GM23338 (cell line): Measurements from ENCODE around the gene KLHL22. TPM values are rescaled to one million over a fixed set of nuclear protein-coding genes. Genes with fewer than 3 reads are reported as not detected.

Source experiments
- ATAC-seq: fragments of 200-7000 bp; cut with Tn5 transposase; 3 replicates; pipeline ENCODE4 v1.9.1; 2020
- DNase-seq: peaks from one replicate; pipeline ENCODE4 v3.0.0-alpha.2; 2015; ENCODE audit warnings: low spot score
- H2AFZ ChIP-seq: fragments of 200-600 bp; sonication (generic); 2 replicates; pipeline ENCODE4 v1.8.0; 2016; ENCODE audit warnings: antibody characterized with exemption, mild to moderate bottlenecking, moderate library complexity
- H3F3A ChIP-seq: fragments of 200-600 bp; sonication (generic); replicated peaks from 2 replicates; pipeline ENCODE4 v1.8.0; 2017; ENCODE audit warnings: antibody characterized with exemption, mixed run types, low read depth
- H3K27ac ChIP-seq: fragments of 200-600 bp; sonication (generic); 2 replicates; pipeline ENCODE4 v1.6.1; 2016; ENCODE audit warnings: low read depth
- H3K27me3 ChIP-seq: fragments of 200-600 bp; sonication (generic); 2 replicates; pipeline ENCODE4 v1.8.0; 2016; ENCODE audit warnings: mild to moderate bottlenecking, mixed run types, moderate library complexity; ENCODE audit not compliant: insufficient read depth
- H3K36me3 ChIP-seq: fragments of 200-600 bp; sonication (generic); 2 replicates; pipeline ENCODE4 v1.8.0; 2016; ENCODE audit warnings: mild to moderate bottlenecking; ENCODE audit not compliant: insufficient read depth
- H3K4me1 ChIP-seq: fragments of 200-600 bp; sonication (generic); 2 replicates; pipeline ENCODE4 v1.8.0; 2016; ENCODE audit warnings: mild to moderate bottlenecking, moderate library complexity; ENCODE audit not compliant: insufficient read depth
- H3K4me2 ChIP-seq: fragments of 200-600 bp; sonication (generic); 2 replicates; pipeline ENCODE4 v1.7.1; 2017; ENCODE audit warnings: mixed run types
- H3K4me3 ChIP-seq: fragments of 200-600 bp; sonication (generic); 2 replicates; pipeline ENCODE4 v1.6.1; 2016; ENCODE audit warnings: mixed run types
- H3K79me2 ChIP-seq: fragments of 200-600 bp; sonication (generic); replicated peaks from 2 replicates; pipeline ENCODE4 v1.8.0; 2017; ENCODE audit warnings: mild to moderate bottlenecking; ENCODE audit not compliant: insufficient read depth
- H3K9me2 ChIP-seq: fragments of 200-600 bp; sonication (generic); 2 replicates; pipeline ENCODE4 v1.8.0; 2017; ENCODE audit not compliant: insufficient read depth
- H4K20me1 ChIP-seq: fragments of 200-600 bp; sonication (generic); replicated peaks from 2 replicates; pipeline ENCODE4 v1.8.0; 2017; ENCODE audit warnings: mild to moderate bottlenecking; ENCODE audit not compliant: insufficient read depth
- H3K27ac Mint-ChIP-seq: 2 replicates; pipeline ENCODE4 v1.8.0; 2020; ENCODE audit warnings: inconsistent platforms, mild to moderate bottlenecking, moderate library complexity, mixed read lengths
- H3K27me3 Mint-ChIP-seq: 3 replicates; pipeline ENCODE4 v1.8.0; 2022; ENCODE audit warnings: low read depth, mild to moderate bottlenecking, moderate library complexity, mixed read lengths, inconsistent platforms; ENCODE audit not compliant: insufficient read depth, poor library complexity
- H3K36me3 Mint-ChIP-seq: 3 replicates; pipeline ENCODE4 v1.8.0; 2021; ENCODE audit warnings: low read depth, mild to moderate bottlenecking, inconsistent platforms, moderate library complexity, mixed read lengths
- H3K4me1 Mint-ChIP-seq: 3 replicates; pipeline ENCODE4 v1.8.0; 2020; ENCODE audit warnings: mild to moderate bottlenecking, inconsistent platforms, mixed read lengths
- H3K4me3 Mint-ChIP-seq: 3 replicates; pipeline ENCODE4 v1.8.0; 2021; ENCODE audit warnings: moderate library complexity, mild to moderate bottlenecking, inconsistent platforms, mixed read lengths
- H3K9me3 Mint-ChIP-seq: 3 replicates; pipeline ENCODE4 v1.8.0; 2020; ENCODE audit warnings: moderate library complexity, mild to moderate bottlenecking, inconsistent platforms, mixed read lengths
- CREB1 ChIP-seq: fragments of 250-450 bp; sonication (Bioruptor Pico); IDR thresholded peaks from 2 replicates; pipeline ENCODE4 v1.5.0; 2020; ENCODE audit warnings: low read depth, mild to moderate bottlenecking, moderate library complexity
- CTCF ChIP-seq, 2 experiments: fragments of 200-600 bp in 1 of 2; sonication (generic) in 1 of 2; conservative IDR thresholded peaks; 2 replicates each; pipeline versions ENCODE4 v1.5.1 to v1.6.1; 2016 to 2017; ENCODE audit warnings: antibody characterized with exemption in 2 of 2, low read depth in 2 of 2, mild to moderate bottlenecking in 2 of 2, moderate library complexity in 1 of 2
- EZH2 ChIP-seq: fragments of 200-600 bp; sonication (generic); IDR thresholded peaks from one replicate; pipeline ENCODE4 v1.8.0; 2017; ENCODE audit warnings: antibody characterized with exemption, mild to moderate bottlenecking, low read depth; ENCODE audit not compliant: unreplicated experiment
- EZH2phosphoT487 ChIP-seq: fragments of 200-600 bp; sonication (generic); IDR thresholded peaks from one replicate; pipeline ENCODE4 v1.8.1; 2018; ENCODE audit warnings: antibody characterized with exemption; ENCODE audit not compliant: unreplicated experiment
- NANOG ChIP-seq: IDR thresholded peaks from 2 replicates; pipeline ENCODE4 v1.6.1; 2016; ENCODE audit warnings: antibody characterized with exemption, borderline replicate concordance
- POLR2AphosphoS5 ChIP-seq: IDR thresholded peaks from 2 replicates; pipeline ENCODE4 v1.6.1; 2016; ENCODE audit warnings: antibody characterized with exemption, low read depth
- REST ChIP-seq: IDR thresholded peaks from one replicate; pipeline ENCODE4 v1.6.1; 2018; ENCODE audit warnings: antibody characterized with exemption; ENCODE audit not compliant: unreplicated experiment
- STAT1 ChIP-seq: IDR thresholded peaks from one replicate; pipeline ENCODE4 v1.6.1; 2016; ENCODE audit warnings: antibody characterized with exemption; ENCODE audit not compliant: unreplicated experiment
- ZNF114 ChIP-seq: fragments of 250-450 bp; sonication (Bioruptor Pico); IDR thresholded peaks from 2 replicates; pipeline ENCODE4 v1.5.0; 2020; ENCODE audit warnings: mild to moderate bottlenecking, moderate library complexity
- polyA plus RNA-seq: library from polyadenylated mRNA; unstranded; fragments of >200 nt; fragmentation: Nextera tagmentation; extraction: Ambion mirVana; gene quantifications from 2 replicates; pipeline ENCODE4 v1.2.1, GENCODE V29; 2016
- total RNA-seq: library from RNA; depleted of rRNA; stranded (reverse); fragments of >200 nt; shearing (Covaris generic); gene quantifications from 2 replicates; pipeline ENCODE4 v1.2.3, GENCODE V29; 2014
- TF ChIP-seq, protein P1 (sequence below): fragments of 250-450 bp; sonication (Bioruptor Pico); IDR thresholded peaks from 2 replicates; pipeline ENCODE4 v1.5.0; 2020; ENCODE audit warnings: mild to moderate bottlenecking, moderate library complexity
- TF ChIP-seq, protein P2 (sequence below): IDR thresholded peaks from 2 replicates; pipeline ENCODE4 v1.6.1; 2016; ENCODE audit warnings: antibody characterized with exemption

The KLHL22 gene
- total and polyA plus RNA-seq, 2 experiments from 2014 or later: 2.4 to 16.0 TPM

DNA sequence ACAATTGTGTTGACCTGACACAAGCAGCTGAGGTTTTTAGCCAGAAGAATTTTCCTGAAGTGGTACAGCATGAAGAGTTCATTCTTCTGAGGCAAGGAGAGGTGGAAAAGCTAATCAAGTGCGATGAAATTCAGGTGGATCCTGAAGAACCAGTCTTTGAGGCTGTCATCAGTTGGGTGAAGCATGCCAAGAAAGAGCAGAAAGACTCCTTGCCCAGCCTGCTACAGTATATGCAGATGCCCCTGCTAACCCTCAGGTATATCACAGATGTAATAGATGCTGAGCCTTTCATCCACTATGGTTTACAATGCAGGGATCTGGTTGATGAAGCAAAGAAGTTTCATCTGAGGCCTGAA is 45.1 kb downstream of the KLHL22 start:
- no peaks in the 10 kb centered on the region for H3K4me1 Mint-ChIP-seq
- H3K4me3 Mint-ChIP-seq: no peak overlapping the region
- no peak overlapping the region for H3K27ac ChIP-seq
- TF ChIP-seq STAT1 (no peak), EZH2 (no peak), CTCF (conservative IDR thresholded peaks at IDR 0.05; ENCODE audit: low read depth in 2 of 2) (no peak), REST (no peak), EZH2phosphoT487 (no peak), POLR2AphosphoS5 (no peak), ZNF114 (CRISPR knock-in tag) (no peak), CREB1 (no peak), NANOG (no peak)
- TF ChIP-seq, protein P1, sequence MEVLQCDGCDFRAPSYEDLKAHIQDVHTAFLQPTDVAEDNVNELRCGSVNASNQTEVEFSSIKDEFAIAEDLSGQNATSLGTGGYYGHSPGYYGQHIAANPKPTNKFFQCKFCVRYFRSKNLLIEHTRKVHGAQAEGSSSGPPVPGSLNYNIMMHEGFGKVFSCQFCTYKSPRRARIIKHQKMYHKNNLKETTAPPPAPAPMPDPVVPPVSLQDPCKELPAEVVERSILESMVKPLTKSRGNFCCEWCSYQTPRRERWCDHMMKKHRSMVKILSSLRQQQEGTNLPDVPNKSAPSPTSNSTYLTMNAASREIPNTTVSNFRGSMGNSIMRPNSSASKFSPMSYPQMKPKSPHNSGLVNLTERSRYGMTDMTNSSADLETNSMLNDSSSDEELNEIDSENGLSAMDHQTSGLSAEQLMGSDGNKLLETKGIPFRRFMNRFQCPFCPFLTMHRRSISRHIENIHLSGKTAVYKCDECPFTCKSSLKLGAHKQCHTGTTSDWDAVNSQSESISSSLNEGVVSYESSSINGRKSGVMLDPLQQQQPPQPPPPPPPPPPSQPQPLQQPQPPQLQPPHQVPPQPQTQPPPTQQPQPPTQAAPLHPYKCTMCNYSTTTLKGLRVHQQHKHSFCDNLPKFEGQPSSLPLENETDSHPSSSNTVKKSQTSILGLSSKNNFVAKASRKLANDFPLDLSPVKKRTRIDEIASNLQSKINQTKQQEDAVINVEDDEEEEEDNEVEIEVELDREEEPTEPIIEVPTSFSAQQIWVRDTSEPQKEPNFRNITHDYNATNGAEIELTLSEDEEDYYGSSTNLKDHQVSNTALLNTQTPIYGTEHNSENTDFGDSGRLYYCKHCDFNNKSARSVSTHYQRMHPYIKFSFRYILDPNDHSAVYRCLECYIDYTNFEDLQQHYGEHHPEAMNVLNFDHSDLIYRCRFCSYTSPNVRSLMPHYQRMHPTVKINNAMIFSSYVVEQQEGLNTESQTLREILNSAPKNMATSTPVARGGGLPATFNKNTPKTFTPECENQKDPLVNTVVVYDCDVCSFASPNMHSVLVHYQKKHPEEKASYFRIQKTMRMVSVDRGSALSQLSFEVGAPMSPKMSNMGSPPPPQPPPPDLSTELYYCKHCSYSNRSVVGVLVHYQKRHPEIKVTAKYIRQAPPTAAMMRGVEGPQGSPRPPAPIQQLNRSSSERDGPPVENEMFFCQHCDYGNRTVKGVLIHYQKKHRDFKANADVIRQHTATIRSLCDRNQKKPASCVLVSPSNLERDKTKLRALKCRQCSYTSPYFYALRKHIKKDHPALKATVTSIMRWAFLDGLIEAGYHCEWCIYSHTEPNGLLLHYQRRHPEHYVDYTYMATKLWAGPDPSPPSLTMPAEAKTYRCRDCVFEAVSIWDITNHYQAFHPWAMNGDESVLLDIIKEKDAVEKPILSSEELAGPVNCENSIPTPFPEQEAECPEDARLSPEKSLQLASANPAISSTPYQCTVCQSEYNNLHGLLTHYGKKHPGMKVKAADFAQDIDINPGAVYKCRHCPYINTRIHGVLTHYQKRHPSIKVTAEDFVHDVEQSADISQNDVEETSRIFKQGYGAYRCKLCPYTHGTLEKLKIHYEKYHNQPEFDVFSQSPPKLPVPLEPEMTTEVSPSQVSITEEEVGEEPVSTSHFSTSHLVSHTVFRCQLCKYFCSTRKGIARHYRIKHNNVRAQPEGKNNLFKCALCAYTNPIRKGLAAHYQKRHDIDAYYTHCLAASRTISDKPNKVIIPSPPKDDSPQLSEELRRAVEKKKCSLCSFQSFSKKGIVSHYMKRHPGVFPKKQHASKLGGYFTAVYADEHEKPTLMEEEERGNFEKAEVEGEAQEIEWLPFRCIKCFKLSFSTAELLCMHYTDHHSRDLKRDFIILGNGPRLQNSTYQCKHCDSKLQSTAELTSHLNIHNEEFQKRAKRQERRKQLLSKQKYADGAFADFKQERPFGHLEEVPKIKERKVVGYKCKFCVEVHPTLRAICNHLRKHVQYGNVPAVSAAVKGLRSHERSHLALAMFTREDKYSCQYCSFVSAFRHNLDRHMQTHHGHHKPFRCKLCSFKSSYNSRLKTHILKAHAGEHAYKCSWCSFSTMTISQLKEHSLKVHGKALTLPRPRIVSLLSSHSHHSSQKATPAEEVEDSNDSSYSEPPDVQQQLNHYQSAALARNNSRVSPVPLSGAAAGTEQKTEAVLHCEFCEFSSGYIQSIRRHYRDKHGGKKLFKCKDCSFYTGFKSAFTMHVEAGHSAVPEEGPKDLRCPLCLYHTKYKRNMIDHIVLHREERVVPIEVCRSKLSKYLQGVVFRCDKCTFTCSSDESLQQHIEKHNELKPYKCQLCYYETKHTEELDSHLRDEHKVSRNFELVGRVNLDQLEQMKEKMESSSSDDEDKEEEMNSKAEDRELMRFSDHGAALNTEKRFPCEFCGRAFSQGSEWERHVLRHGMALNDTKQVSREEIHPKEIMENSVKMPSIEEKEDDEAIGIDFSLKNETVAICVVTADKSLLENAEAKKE (CRISPR knock-in tag): no peak
- TF ChIP-seq, protein P2, sequence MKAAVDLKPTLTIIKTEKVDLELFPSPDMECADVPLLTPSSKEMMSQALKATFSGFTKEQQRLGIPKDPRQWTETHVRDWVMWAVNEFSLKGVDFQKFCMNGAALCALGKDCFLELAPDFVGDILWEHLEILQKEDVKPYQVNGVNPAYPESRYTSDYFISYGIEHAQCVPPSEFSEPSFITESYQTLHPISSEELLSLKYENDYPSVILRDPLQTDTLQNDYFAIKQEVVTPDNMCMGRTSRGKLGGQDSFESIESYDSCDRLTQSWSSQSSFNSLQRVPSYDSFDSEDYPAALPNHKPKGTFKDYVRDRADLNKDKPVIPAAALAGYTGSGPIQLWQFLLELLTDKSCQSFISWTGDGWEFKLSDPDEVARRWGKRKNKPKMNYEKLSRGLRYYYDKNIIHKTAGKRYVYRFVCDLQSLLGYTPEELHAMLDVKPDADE: no peak
- H4K20me1 ChIP-seq: no peaks in the 10 kb centered on the region; the same call in 1 of the 2 replicates
- H3K4me3 ChIP-seq: no peak overlapping the region
- H2AFZ ChIP-seq: no peak overlapping the region
- ATAC-seq (no peak), DNase-seq (no peak)
- H3K36me3 ChIP-seq: no peaks in the 10 kb centered on the region
- no peaks in the 10 kb centered on the region for H3K9me3 Mint-ChIP-seq
- H3K4me2 ChIP-seq: no peak overlapping the region
- H3K27me3 ChIP-seq: peaks cover 2% of the 10 kb centered on the region; the same call in 1 of the 2 replicates
- H3K79me2 ChIP-seq: no peaks in the 10 kb centered on the region
- no peaks in the 10 kb centered on the region for H3K36me3 Mint-ChIP-seq
- no peaks in the 10 kb centered on the region for H3K4me1 ChIP-seq
- H3F3A ChIP-seq: no peaks in the 10 kb centered on the region
- H3K27ac Mint-ChIP-seq: no peak overlapping the region
- no peaks in the 10 kb centered on the region for H3K9me2 ChIP-seq
- H3K27me3 Mint-ChIP-seq: peaks cover 11% of the 10 kb centered on the region
